Forelimb muscle (tissue), 1 donor: ENCODE results near the gene TMEM121B. TPM values are rescaled to one million over a fixed set of nuclear protein-coding genes. Genes with fewer than 3 reads are reported as not detected.

ENCODE experiments used
- DNase-seq: peaks from one replicate; pipeline ENCODE4 v3.0.0-alpha.2; 2013; ENCODE audit warnings: low read depth
- polyA plus RNA-seq: library from polyadenylated mRNA; unstranded; fragments of 120-200 nt; gene quantifications from one replicate; pipeline ENCODE4 v1.2.1, GENCODE V29; 2013; ENCODE audit not compliant: insufficient read length

TMEM121B gene
- polyA plus RNA-seq, 1 donor, result 5.9 TPM

DNA sequence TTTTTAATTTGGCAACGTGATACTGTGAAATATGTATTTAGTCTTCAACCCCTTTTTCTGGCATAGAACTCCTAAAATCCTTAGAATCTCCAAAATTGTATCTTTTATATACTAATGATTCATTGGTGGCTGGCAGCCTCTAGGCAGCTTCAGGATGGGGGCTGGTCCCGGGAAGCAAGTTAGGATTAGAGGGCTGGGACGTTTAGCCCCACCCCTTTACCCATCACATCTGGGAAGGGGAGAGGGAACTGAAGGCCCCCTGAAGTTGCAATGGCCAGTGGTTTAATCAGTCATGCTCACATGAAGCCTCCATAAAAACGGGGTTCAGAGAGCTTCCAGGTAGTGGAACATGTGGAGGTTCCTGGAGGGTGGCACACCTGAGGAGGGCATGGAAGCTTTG is 29.3 kb downstream of the TMEM121B start:
- no peak for DNase-seq

DNA sequence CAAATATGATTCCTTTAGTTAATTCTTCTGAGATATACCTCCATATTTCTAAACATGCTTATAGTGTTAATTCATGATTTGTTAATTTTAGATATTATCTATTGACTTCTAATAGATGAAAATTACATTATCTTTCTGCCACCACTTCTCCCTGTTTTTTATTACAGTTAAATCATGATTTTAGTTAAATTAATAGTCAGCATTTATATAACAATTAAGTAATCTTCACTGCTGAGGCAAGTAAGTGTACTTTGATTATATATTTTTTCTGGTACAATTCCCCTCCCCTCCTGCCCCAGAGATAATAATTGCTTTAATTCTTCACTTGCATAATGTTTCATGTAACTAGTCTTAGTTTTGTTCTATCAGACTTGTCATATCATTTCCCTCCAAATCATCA is 30.6 kb downstream of the TMEM121B start:
- DNase-seq, result no peak

- DNase-seq, result no peak
Observed at GRCh38 chr22:17087498-17088131, 33.5 kb downstream of the TMEM121B start.

GRCh38 chr22:17086788-17087497 is 34.2 kb downstream of the TMEM121B start:
- no peak for DNase-seq

- DNase-seq, result no peak
Observed at GRCh38 chr22:17086296-17086695, 34.9 kb downstream of the TMEM121B start.

- no peak for DNase-seq
Observed at GRCh38 chr22:17085277-17086181, 35.6 kb downstream of the TMEM121B start.

DNA sequence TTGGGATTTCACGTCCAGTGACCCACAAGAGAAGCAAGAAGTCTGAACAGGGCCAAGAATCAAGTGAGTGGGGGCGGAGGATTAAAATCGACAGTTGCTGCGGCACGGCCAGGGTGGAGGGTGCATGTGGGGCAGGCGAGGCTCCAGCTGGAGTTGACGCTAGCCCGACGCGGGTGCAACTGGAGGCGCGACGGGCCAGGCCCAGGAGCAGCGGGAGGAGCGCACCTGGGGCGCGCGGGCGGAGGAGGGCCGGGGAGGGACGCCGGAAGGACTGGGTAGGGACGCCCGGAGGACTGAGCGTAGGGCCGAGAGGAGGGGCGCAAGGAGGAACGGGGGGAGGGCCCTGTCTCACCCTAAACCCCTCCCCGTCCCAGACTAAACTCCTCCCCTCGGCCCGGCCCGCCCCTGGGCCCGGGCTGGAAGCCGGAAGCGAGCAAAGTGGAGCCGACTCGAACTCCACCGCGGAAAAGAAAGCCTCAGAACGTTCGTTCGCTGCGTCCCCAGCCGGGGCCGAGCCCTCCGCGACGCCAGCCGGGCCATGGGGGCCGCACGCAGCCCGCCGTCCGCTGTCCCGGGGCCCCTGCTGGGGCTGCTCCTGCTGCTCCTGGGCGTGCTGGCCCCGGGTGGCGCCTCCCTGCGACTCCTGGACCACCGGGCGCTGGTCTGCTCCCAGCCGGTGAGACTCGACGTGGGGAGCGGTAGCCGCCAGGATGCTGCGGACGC is 36.4 kb downstream of the TMEM121B start, which contains the start of gene IL17RA:
TSS of gene IL17RA (plus strand) at position 447 of the 723 bp plus-strand sequence. CDS start at position 539, 92 bp downstream.
- peak; percentile 61 for DNase-seq

DNA sequence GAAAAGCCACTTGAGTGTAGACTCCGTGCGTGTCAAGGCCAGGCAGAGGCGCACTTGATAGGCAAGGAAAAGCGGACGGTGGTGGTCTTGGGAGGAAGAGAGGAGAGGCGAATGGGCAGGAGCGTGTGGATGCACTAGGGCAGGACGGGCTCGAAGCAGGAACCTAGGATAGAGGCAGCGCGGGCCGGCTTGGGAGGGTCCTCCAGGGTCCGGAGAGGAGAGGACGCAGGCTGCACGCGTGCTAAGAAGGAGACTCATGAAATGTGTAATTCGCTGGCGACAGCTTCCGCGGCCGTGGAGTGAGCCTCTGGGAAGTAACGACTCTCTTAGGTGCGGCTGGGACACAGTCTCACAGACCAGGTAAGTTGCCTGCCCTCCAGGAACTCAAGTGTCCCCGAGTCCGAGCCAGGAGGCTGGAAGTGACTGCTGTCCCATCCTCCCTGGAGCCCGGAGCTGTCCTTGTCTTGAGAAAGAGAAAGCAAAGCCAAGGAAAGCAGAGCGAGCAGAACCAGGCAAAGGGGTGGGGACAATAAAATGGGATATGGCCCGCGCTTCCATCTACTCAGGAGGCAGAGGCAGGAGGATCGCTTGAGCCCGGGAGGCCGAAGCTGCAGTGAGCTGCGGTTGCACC is 37.2 kb downstream of the TMEM121B start:
- DNase-seq, result no peak

DNA sequence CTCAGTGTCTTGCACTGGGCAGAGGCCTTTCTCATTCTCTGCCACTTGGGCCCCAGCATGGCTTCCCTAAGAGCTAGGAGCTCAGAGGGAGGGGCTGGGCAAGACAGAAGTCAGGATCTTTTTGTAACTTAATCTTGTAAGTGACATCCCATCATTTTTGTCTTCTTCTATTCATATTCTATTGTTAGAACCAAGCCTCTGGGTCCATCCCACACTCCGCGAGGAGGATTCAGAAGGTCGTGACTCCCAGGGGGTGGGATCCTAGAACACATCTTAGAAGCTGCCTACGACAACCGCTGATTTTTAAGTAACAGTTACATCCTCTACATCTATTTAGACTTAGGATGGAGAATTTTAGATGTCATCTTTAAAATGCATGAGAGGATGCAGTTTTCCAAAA is 37.9 kb downstream of the TMEM121B start:
- no peak for DNase-seq

DNA sequence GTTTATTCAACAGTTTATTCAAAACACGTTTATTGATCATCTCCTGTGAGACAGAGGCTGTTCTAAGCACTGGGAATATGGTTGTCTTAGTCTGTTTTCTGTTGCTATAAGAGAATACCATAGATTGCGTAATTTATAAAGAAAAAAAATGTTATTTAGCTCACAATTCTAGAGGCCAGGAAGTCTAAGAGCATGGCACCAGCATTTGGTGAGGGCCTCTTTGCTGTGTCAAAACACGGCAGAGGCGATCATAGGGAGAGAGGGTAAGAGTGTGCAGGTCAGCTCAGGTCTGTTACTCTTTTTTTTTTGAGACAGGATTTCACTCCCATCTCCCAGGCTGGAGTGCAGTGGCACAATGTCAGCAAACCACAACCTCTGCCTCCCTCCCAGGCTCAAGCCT is 41.6 kb downstream of the TMEM121B start:
- DNase-seq, result no peak

GRCh38 chr22:17077255-17077654 is 43.9 kb downstream of the TMEM121B start:
- no peak for DNase-seq

GRCh38 chr22:17074648-17075002 is 46.5 kb downstream of the TMEM121B start:
- DNase-seq, result no peak

DNA sequence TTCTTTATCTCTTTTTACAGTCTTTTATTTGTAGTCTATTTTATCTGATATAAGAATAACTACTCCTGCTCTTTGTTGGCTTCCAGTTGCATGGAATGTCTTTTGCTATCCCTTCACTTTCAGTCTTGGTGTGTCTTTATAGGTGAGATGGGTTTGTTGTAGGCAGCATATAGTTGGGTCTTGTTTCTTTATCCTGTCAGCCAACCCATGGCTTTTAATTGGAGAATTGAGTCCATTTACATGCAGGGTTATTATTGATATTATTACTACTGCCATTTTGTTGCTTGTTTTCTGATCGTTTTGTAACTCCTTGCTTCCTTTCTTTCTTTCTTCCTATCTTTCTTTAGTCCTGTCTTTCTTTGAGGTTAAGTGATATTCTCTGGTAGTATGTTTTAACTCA is 48.3 kb downstream of the TMEM121B start:
- DNase-seq, result no peak

Other genes with a start within 250 kb of the TMEM121B start
- gene GAB4, start 113.1 kb downstream of the TMEM121B start, polyA plus RNA-seq, result not detected
- 2.6 TPM for gene IL17RA, start 36.4 kb downstream of the TMEM121B start, polyA plus RNA-seq
- 46.4 TPM for gene HDHD5, start 37.9 kb upstream of the TMEM121B start, polyA plus RNA-seq
- gene ADA2, start 98.1 kb upstream of the TMEM121B start, polyA plus RNA-seq, result 5.8 TPM
- gene CECR2, start 248.1 kb upstream of the TMEM121B start, polyA plus RNA-seq, result 23.2 TPM